ENCODE results near the gene LHX3.

The LHX3 gene

GRCh38 chr9:136205707-136205992, 722 bp upstream of the LHX3 start:
- no peak for DNase-seq

DNA sequence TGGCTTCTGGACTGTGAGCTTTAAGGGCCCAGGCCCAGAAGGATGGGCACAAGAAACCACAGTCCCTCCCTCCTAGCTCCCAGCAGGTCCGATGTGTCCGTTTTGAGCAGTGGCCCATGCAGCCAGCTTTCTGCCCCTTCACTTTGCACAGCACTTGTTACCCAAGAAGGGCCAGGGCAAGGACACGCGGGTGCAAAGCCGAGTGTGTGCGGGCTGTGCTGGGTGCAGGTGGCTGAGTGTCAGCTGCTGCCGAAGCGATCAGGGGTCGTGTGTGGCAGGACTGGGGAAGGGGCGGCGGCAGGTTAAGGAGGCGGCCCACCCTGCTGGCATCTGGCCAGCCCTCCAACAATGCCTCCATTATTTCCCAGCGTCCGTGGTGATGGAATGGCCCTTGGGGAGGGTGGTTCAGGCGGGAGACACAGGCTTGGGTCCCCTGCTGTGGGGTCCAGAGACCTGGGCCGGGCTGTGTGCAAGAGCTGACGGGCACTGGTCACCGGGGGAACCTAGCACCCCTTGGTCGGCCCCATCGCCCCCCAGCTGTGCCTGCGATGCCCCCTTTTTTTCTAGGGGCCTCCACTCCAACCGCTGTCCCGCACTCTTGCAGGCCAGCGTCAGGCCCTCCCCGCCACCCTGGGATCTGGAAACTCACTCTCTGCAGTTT, 653 bp downstream of the LHX3 start:
- no peak for DNase-seq

DNA sequence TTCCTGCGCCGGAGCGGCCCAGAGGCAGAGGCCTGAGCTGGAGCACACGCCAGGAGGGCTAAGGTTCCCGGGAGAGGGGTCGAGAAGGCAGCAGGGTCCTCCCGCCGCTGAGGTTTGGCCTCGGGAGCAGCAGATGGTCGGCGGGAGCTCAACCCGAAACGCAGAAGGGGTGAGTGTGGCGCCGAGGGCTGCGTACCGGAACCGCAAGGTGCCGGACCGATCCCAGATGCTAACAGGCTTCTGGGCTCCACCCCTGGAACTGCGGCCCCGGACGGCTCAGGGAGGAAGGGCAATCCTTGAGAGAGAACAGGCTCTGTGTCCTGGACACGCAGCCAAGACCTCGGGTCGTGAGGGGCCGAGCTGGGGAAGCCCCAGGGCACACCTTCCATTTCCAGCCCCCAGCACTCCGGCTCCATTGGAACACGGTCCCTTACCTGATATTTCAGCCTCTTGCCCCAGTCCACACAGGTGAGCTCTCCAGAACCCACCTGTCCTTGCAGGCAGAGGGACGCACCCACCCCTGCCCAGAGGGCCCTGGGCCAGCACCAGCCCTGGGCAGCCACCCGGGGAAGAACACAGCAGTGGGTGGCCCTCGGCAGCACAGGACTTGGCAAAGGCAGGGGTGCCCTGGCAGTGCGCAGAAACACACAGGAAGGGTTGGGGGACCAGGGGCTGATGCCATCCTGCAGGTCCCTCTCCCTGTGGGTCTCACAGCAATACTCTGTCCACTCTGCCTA, 1.4 kb downstream of the LHX3 start:
- no peak for DNase-seq

DNA sequence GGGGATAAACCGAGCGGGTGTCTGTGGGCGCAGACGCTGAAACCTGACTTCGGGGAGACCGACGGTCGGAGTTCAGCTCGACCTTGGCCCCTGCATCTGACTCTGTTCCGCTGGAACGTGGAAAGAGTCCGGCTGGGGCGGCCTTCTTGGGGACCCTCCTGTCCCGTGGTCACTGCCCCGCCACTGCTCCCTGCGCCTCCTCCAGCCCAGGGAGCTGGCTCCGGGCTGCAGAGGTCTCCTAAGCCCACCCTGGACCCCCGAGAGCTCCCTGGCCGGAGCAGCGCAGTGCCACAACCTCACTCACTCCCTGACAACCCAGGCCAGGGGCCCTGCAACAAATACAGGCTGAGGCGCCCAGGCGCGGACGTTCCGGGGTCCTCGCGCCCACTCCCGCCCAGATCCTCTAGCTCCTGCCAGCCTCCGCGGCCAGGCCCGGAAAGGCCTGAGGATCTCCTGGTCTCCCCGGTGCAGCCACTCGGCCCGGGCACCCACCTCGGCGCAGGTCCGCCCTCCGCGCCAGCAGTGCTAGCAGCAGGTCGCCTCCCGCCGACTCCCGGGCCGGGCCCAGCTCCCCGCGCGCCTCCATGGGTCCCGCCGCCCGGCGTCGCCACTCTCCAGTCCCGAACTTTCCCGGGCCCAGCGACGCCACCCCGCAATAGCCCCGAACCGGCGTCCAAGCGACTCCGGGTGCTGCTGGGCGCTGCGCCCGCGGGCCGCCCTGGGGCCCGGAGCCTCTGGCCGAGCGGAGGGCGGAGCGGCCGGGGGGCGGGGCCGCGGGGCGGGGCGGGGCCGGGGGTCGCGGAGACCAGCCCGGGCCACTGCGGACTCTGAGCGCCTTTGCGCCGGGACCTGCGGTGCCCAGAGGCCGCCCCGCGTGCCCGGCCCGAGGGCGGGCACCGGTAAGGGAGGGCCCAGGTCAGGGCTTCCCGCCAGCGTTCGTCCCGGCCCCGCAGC, 2.2 kb downstream of the LHX3 start:
- no peak for DNase-seq

GRCh38 chr9:136201609-136202453, 3.1 kb downstream of the LHX3 start:
- DNase-seq = no peak

- no peak for DNase-seq
These were observed 3.8 kb downstream of the LHX3 start for GRCh38 chr9:136201174-136201573.

GRCh38 chr9:136200424-136200823, 4.5 kb downstream of the LHX3 start:
- no peak for DNase-seq

DNA sequence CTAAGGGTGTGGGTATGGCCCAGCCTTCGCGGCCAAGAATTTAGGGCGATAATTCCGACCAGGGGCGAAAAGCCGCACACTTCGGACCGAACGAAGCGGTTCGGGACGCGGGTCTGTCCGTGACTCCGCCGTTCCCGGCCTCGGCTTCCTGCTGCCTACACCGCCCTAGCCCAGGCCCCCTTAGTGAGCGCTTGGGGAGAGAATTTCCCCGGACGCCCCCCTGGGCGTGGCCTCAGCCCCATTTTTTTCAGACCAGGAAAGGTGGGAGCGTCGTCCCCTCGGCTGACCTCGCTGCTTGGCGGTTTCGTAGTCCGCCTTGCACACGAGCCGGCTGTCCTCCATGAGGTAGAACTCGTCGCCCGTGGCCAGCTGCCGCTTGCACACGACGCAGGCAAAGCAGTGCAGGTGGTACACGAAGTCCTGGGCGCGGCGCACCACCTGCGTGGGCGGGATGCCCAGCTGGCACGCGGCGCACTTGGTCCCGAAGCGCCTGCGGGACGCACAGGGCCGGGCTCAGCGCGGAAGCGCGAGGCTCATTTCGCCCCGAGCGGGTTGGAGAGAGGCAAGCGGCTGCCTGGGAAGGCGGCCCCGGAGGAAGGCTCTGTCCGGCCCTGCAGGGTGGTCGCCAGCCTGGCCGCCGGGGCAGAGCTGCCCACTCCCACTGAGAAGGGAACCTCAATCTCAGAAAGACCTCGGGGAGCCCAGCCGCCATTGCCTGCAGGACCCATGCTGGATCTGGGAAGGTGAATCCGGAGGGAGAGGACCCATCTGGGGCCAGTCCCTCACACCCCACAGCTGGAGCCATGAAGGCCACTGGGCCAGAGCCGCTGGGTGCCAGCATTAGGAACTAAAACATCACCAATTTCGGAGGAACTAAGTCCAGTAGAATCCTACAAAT, 5.3 kb downstream of the LHX3 start:
- no peak for DNase-seq

DNA sequence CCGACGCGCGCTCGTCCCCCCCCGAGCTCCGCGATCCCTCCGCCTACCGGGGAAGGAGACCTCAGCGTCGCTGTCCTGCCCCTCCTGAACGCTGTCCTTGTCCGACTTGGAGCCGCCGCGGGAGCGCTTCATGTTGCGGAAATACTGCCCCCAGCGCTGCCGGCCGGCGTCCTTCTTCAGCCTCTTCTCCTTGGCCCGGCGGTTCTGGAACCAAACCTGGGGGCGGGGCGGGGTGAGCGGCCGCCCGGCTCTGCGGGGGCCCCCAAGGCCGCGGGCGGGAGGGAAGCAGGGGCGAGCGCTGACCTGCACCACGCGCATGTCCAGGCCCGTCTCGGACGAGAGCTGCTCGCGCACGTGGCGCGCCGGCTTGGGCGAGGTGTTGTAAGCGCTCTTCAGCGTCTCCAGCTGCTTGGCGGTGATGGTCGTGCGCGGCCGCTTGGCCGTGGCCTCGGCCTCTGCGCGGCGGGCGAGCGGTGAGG, 6.3 kb downstream of the LHX3 start:
- no peak for DNase-seq

GRCh38 chr9:136197930-136198604, 6.9 kb downstream of the LHX3 start:
- no peak for DNase-seq

DNA sequence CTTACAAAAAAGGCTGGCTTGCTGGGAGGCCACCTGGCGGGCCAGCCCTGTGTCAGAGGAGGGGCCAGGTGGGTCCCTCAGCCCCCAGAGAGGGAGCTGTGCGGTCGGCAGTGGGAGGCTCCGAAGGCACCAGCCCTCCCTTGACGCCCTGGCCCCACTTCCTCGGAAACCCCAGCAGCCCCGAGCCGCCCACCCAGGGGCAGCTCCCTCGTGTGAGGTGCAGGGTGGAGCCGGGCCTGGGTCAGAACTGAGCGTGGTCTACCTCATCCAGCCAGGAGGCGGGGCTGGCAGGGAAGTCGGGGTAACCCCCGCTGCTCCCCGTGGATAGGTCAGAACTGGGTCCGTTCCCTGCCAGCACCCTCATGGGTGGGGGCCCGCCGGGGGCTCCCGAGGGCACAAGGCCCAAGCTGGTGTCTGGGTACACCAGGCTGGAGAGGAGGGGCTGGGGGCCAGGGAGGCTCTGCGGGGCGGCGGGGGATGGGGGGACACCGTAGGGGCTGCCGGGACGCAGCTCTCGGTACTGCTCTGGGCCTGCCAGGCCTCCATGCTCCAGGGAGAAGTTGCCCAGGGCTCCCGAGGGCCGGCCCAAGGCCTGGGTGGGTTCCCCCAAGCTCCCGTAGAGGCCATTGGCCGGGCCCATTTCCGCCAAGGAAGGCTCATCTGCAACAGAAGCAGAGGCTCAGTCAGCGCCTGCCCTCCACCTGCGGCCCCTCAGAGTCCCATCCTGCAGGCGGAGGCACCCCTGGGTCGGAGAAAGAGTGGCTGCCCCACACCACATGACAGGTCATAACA, 7.6 kb downstream of the LHX3 start:
- DNase-seq = no peak

DNA sequence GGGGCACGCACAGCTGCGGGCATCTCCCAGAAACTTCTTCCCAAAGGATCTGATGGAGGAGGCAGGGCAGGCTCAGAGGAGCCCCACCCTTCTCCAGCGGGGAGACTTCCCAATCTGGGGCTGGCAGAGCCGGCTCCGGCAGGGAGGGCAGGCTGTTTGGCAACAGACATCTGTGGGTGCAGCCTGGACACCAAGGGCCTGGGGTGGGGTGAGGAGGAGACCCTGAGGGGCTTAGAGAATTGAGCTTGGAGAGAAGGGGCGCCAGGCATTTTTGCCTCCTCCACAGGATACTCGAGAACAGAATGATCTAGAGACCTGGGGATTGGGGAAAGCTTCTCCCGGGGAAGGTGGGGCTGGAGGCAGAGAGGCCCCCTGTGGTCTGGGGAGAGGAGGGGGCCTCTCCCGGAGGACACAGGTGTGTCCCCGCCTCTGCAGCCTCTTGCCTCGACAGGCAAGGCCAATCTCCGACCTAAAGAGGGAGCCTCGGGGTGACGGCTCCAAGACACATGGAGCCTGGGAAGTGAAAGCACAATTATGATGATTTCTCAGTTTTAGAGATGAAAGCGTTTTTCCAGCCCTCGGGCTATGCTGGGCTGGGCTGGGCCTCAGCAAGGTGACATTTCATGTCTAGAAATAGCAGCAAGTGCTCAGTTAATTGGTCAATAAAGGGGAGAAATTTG, 8.4 kb downstream of the LHX3 start:
- no peak for DNase-seq

- DNase-seq = no peak
These were observed 10.4 kb downstream of the LHX3 start for GRCh38 chr9:136194540-136194939.

GRCh38 chr9:136193891-136194279, 11.0 kb downstream of the LHX3 start:
- no peak for DNase-seq

GRCh38 chr9:136193127-136193890, 11.6 kb downstream of the LHX3 start:
- DNase-seq = no peak

DNA sequence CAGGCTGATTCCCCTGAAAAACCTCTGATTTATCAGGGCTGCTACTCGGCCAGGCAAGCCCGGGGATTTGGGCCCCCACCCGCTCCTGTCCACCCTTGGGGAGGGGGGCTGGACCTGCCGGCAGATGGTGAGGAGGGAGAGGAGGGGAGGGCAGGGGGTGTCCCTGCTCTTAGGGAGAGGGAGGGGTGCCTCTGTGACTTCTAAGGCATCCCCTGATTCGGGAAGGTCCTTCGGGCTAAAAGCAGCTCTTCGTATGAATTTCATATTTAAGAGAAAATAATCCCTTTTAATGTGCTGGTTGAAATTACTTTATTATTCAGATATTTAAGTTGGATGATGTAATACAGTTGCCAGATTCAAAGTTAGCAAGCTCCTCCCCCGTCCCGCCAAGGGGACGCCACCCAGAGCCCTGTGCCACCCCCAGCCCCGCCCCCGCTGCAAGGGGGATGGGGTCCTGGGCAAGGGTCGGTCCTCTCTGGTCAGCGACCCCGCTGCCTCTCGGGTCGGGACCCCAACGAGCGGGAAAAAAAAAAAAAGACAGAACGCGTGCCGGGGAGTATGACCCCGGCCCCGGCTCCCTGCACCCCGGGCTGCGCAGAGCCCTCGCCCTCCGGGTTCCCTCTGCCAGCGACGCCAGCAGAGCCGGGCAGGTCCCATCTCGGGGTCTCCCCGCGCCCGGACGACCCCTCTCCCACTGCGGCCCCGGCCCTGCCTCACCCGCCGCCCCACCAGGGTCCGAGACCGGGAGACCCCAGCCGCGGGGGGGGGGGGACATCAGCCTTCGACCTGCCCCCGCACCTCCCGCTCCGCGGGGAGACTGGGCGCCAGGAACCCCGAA, 12.4 kb downstream of the LHX3 start:
- DNase-seq = no peak

GRCh38 chr9:136191960-136192286, 13.0 kb downstream of the LHX3 start:
- no peak for DNase-seq
